EH (cell line): ENCODE measurements around the gene CSRNP3.

Experiments
- DNase-seq: peaks from one replicate; pipeline ENCODE4 v3.0.0-alpha.2; 2015; ENCODE audit warnings: low read depth

Gene CSRNP3

DNA sequence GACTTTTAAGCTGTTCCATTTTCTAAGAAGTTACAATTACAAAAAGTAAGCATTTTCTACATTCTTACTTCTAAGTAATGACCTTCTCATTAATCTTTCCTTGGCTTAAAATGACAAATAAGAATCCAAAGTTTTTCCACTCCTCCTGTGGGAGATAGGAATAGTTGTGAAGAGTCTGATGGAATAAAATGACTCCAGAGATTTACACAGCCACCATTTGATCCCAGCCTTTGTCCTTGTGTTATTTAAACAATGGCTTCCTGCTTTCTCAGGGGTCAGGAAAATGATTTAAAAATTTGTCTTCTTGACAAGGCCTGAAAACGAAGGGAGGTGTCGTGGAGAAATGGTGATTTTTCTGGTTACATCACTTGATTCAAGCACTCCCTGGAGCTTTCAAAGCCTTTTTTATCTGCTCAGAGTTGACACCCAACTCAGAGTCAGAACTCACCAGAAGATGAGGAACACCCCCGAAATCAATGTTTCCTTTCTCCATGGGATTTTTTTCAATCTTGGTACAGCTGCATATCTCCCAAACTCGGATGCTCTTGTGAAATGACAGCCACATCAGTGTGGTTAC, 218.0 kb downstream of the CSRNP3 start:
- DNase-seq = no peak

- DNase-seq = peak; percentile 85
These were observed 222.1 kb downstream of the CSRNP3 start for GRCh38 chr2:165691615-165692014.

GRCh38 chr2:165692906-165693305, 223.4 kb downstream of the CSRNP3 start:
- no peak for DNase-seq

- no peak for DNase-seq
These were observed 224.3 kb downstream of the CSRNP3 start for GRCh38 chr2:165693838-165694237.

DNA sequence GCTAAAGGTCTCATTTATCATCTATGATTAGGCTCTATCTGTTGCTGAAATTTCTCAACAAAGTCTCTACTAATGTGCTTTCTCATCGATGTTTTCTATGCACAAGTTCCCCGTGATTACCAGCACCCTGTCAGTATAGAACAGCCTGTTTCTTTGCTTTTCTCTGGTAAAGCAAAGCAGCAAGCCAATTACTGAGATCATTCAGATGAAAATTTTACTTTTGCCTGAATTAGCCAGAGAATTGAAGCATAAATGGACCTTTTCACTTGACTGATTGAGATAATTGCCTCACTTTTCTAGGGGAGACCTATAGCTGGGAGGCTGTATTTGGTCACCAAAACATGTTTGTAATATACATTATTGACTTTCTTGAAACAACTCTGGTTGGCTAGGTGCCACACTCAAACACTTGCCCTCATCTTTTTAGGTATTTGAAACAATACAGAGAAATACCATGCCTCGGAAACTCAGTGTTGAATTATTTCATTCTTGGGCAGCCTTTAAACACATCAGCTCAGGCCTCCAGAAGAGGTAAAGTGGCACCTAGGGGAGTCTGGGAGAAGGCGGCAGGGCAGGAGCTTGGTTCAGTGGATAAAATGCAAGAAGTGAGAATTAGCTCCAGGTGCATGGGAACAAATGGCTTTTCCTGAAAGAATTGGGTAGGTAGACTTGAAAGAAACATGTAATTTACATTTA, 228.4 kb downstream of the CSRNP3 start:
- DNase-seq = no peak

DNA sequence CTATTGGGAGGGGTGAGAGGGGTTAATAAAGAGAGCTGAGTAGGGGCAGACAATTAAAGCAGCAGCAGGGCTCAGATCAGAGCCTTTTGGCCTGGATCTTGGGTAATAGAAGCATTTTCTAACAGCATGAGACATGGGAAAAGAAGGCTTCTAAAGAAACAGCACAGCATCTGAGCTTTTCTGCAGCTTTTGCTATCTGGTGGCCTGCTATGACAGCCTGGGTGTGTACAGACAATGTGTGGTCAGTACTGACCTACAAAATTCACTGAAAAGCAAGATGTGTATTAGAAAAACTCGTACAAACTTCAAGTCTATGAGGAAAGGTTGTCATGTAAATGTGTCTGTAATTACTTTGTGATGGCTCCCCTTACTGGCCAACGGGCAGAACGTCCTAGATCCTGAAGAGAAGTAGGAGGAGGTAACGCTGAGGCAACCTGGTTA, 229.0 kb downstream of the CSRNP3 start:
- DNase-seq = peak; percentile 54

- DNase-seq = no peak
These were observed 230.4 kb downstream of the CSRNP3 start for GRCh38 chr2:165699946-165700345.

- DNase-seq = no peak
These were observed 231.0 kb downstream of the CSRNP3 start for GRCh38 chr2:165700531-165700930.

DNA sequence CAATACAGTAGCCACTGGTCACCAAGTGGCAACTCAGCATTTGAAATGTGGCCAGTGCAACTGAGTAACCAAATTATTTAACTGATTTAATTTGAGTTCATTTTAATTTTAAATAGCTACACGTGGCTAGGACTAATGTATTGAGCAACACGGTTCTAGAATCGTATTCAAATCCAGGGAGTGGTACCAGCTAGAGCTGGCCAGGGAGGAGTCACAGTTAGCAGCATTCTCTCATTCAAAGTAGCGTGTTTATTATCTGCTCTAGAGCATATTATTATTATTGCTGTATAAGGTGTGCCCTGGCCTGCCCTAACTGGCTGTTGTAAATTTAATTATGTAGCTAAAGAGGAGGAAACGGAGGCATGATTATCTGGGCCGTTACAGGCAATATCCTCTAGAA, 231.6 kb downstream of the CSRNP3 start:
- DNase-seq = no peak

- DNase-seq = no peak
These were observed 237.5 kb downstream of the CSRNP3 start for GRCh38 chr2:165706960-165707487.

- no peak for DNase-seq
These were observed 246.6 kb downstream of the CSRNP3 start for GRCh38 chr2:165716091-165716490.

- no peak for DNase-seq
These were observed 249.2 kb downstream of the CSRNP3 start for GRCh38 chr2:165718610-165719210.

- DNase-seq = peak; percentile 95
These were observed 251.0 kb downstream of the CSRNP3 start for GRCh38 chr2:165720511-165720910.

DNA sequence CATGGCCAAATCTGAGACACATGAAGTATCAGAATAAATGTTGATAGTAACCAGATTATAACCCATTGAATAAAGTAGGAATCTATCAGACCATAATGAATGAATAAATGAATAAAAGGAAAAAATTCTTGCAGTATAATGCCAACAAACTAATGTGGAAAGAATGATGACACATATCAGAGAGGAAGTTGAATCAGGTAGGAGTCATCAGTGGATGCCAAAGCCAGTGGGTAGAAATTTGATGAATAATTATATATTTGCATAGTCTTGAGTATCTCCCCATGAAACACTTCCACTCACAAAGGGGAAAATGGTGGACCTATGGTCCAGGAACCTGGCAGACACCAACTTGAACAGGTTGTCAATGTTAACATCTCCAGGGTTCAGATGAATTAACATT, 255.9 kb downstream of the CSRNP3 start:
- DNase-seq = peak; percentile 74
